ENCODE measurements around the gene EVC.

EVC gene

DNA sequence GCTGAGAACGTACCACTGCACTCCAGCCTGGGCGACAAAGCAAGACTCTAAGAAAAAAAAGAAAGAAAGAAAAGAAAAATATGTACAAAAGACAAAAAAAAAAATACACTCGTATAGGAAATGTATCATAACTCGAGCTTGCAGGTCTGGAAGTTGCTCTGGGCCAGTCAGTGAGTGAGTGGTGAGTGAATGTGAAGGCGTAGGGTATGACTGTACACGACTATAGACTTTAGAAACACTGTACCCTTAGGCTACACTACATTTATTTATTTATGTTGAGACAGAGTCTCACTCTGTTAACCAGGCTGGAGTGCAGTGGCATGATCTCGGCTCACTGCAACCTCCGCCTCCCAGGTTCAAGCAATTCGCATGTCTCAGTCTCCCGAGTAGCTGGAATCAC lies 32.0 kb upstream of the EVC start:
- Histone ChIP-seq H3K4me3 (ENCODE audit: low read depth, low read length) (no peak overlapping the region), H3K9me3 (no peaks in the 10 kb centered on the region), H3K36me3 (no peaks in the 10 kb centered on the region), H3K4me1 (no peaks in the 10 kb centered on the region), H3K27me3 (0 out of 2 replicates have a peak, but pooled peaks cover 4% of the 10 kb centered on the region)
- TF ChIP-seq, protein P1, sequence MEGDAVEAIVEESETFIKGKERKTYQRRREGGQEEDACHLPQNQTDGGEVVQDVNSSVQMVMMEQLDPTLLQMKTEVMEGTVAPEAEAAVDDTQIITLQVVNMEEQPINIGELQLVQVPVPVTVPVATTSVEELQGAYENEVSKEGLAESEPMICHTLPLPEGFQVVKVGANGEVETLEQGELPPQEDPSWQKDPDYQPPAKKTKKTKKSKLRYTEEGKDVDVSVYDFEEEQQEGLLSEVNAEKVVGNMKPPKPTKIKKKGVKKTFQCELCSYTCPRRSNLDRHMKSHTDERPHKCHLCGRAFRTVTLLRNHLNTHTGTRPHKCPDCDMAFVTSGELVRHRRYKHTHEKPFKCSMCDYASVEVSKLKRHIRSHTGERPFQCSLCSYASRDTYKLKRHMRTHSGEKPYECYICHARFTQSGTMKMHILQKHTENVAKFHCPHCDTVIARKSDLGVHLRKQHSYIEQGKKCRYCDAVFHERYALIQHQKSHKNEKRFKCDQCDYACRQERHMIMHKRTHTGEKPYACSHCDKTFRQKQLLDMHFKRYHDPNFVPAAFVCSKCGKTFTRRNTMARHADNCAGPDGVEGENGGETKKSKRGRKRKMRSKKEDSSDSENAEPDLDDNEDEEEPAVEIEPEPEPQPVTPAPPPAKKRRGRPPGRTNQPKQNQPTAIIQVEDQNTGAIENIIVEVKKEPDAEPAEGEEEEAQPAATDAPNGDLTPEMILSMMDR (IDR thresholded peaks at IDR 0.05; ENCODE audit: low read depth, low read length), result no peak
- no peak for DNase-seq

DNA sequence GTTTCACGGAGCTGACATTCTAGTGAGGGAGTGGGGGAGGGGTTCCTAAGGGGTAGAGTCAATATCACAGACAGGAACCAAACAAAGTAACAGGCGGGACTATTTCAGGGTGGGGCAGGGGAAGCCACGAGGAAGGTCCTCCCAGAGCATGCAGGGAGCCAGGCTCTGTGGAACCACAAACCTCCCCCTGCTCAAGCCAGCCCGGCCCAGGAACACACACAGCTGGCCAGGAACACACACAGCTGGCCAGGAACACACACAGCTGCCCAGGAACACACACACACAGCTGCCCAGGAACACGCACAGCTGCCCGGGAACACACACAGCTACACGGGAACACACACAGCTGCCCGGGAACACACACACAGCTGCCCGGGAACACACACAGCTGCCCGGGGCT lies 27.4 kb upstream of the EVC start:
- DNase-seq, result no peak
- Histone ChIP-seq H3K4me3 (ENCODE audit: low read depth, low read length) (no peak overlapping the region), H3K4me1 (no peaks in the 10 kb centered on the region), H3K27me3 (0 out of 2 replicates have a peak, but pooled peaks cover 4% of the 10 kb centered on the region), H3K36me3 (no peaks in the 10 kb centered on the region), H3K9me3 (no peaks in the 10 kb centered on the region)
- TF ChIP-seq, protein P1 (IDR thresholded peaks at IDR 0.05; ENCODE audit: low read depth, low read length), result no peak

DNA sequence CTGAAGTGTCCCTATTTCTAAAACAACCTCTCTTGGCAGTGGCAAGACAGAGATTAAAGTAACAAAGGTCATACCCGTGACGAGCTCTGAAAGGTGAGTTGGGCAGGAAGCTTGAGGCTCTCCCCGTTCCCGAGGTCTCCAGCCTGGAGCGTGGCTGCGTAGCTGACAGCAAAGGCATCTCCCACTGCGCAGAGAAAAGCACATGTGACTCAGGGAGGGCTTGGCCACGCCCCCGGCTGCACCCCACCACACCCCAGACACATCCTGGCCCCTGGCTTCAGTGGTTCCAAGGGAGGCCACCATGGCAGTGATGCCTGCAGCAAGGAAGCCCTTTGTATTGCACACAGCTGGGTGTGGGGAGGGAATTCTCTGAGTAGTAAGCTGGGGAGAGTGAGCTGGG lies 25.7 kb upstream of the EVC start:
- Histone ChIP-seq H3K36me3 (no peaks in the 10 kb centered on the region), H3K9me3 (no peaks in the 10 kb centered on the region), H3K27me3 (0 out of 2 replicates have a peak, but pooled peaks cover 4% of the 10 kb centered on the region), H3K4me1 (no peaks in the 10 kb centered on the region), H3K4me3 (ENCODE audit: low read depth, low read length) (no peak overlapping the region)
- DNase-seq, result no peak
- TF ChIP-seq, protein P1 (IDR thresholded peaks at IDR 0.05; ENCODE audit: low read depth, low read length), result no peak

DNA sequence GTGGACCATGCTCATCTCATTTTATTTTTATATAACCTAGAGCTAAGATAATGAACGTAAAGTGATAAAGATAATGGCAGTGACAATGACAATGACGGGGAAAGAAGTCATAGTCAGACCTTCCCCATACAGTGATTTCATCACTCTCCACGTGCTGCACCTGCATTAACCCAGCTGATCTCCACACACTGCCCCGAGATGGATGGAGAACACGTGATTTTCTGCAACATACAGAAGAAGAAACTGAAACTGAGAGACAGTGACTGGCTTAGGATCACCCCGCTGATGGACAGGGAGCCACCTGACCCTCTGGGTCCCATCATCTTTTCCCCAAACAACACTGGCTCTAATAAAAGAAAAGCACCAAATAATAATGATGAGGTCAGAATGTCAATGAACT lies 24.7 kb upstream of the EVC start:
- no peaks in the 10 kb centered on the region for H3K36me3 ChIP-seq
- no peaks in the 10 kb centered on the region for H3K9me3 ChIP-seq
- H3K4me1 ChIP-seq, result no peaks in the 10 kb centered on the region
- DNase-seq, result no peak
- 0 out of 2 replicates have a peak, but pooled peaks cover 2% of the 10 kb centered on the region for H3K27me3 ChIP-seq
- H3K4me3 ChIP-seq (ENCODE audit: low read depth, low read length), result no peak overlapping the region
- TF ChIP-seq, protein P1 (IDR thresholded peaks at IDR 0.05; ENCODE audit: low read depth, low read length), result no peak

DNA sequence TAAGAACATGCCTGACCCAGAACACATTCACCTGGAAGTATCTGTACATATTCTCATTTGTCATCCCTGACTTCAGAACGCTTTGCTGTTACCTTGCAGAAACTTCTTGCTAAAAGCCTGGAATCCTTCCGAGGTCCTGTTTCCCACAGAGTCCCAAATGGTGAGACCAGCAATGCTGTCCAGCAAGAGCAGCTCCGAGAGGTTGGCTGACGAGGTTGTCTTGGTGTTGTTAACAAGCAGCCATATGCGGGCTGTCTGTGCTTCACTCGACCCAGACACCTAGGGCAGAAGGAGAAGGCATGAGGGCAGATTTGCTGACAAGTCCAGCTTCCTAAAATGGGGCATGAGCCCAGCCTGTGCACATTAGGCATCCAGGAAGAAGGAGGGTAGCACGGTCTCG lies 21.9 kb upstream of the EVC start:
- Histone ChIP-seq H3K36me3 (no peaks in the 10 kb centered on the region), H3K27me3 (no peaks in the 10 kb centered on the region), H3K4me1 (no peaks in the 10 kb centered on the region), H3K9me3 (no peaks in the 10 kb centered on the region), H3K4me3 (ENCODE audit: low read depth, low read length) (no peak overlapping the region)
- no peak for DNase-seq
- TF ChIP-seq, protein P1 (IDR thresholded peaks at IDR 0.05; ENCODE audit: low read depth, low read length), result no peak

DNA sequence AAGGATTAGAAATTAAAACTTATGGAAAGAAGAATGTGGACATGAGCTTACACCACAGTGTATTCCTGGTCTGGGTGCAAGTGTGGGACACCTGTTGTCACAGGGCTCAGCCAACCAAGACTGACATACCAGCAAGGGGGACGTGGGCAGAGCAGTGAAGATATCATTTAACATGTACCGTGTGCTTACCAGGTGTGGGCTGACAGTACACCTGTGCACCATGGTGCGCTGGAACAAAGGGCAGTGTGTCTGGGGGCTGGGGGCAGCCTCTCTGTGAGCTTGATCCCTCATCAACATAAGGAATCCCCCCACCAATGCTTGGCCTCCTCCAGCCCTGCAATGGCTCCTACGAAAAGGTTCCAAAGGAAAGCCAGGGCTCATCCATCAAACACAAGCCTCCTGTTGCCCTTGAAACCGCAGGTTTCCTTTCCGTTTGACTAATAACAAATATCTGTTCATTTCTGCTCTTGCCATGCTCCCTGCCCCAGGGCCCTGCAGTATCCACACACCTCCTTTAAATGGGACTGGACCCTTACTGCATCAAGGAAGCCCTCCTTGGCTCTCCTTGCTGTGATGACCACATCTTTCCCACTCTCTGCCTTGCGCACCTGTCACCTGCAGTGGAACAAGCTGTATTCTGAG lies 19.4 kb upstream of the EVC start:
- TF ChIP-seq, protein P1 (IDR thresholded peaks at IDR 0.05; ENCODE audit: low read depth, low read length), result no peak
- no peaks in the 10 kb centered on the region for H3K36me3 ChIP-seq
- no peak overlapping the region for H3K4me3 ChIP-seq (ENCODE audit: low read depth, low read length)
- no peaks in the 10 kb centered on the region for H3K4me1 ChIP-seq
- no peaks in the 10 kb centered on the region for H3K9me3 ChIP-seq
- no peaks in the 10 kb centered on the region for H3K27me3 ChIP-seq
- no peak for DNase-seq
